ENCODE results near the gene DYNLL2.

- TF ChIP-seq CTCF (IDR thresholded peaks at IDR 0.05) (no peak), POLR2A (IDR thresholded peaks at IDR 0.05) (no peak), POLR2AphosphoS5 (IDR thresholded peaks at IDR 0.05) (no peak)
These were observed 9.7 kb downstream of the DYNLL2 start for GRCh38 chr17:58092797-58093385.

All from prostate gland (tissue), 2 donors.